ENCODE results near the gene FAM168A. TPM values are rescaled to one million over a fixed set of nuclear protein-coding genes. Genes with fewer than 3 reads are reported as not detected.

The FAM168A gene
- total RNA-seq, 1 donor from 2014 or later = 21.2 TPM

DNA sequence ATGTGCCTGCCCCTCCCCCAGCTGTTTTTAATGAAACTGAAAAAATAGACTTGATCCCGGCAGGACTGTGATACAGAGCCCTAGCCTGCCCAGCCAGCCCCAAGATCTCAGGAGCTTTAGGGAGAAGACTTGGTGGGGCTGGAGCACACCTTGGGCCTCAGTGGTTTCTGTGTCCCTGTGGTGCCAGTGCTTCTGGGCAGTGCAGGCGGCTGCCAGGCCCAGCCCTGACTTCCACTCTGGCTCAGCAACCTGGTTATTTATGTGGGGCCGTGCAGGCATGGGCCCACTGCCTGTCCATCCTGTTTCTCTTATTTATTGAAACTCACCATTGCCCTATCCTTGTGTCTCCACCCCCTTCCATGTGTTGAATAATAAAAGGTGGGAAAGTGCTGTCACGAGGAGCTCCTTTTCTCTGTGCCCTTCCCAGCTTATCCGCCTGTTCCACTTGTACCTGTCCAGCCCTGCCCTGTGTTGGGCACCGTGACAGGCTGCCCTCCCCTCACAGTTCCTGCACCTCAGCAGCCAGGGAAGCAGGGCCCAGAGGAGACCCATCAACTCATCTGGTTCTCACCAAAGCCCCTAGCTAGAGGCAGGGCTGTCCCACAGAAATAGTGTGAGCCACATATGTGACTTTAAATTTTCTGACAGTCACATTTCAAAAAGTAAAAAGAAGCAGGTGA, 201.5 kb downstream of the FAM168A start:
- Mint-ChIP-seq H3K27ac (ENCODE audit: unreplicated experiment) (no peak overlapping the region), H3K4me3 (ENCODE audit: unreplicated experiment) (no peak overlapping the region), H3K27me3 (ENCODE audit: unreplicated experiment) (peaks cover 14% of the 10 kb centered on the region), H3K4me1 (ENCODE audit: unreplicated experiment) (peaks cover 9% of the 10 kb centered on the region), H3K9me3 (ENCODE audit: unreplicated experiment) (no peaks in the 10 kb centered on the region), H3K36me3 (ENCODE audit: low read depth, unreplicated experiment) (peaks cover 7% of the 10 kb centered on the region)
- DNase-seq (ENCODE audit: low spot score) = no peak
- TF ChIP-seq, protein P1, sequence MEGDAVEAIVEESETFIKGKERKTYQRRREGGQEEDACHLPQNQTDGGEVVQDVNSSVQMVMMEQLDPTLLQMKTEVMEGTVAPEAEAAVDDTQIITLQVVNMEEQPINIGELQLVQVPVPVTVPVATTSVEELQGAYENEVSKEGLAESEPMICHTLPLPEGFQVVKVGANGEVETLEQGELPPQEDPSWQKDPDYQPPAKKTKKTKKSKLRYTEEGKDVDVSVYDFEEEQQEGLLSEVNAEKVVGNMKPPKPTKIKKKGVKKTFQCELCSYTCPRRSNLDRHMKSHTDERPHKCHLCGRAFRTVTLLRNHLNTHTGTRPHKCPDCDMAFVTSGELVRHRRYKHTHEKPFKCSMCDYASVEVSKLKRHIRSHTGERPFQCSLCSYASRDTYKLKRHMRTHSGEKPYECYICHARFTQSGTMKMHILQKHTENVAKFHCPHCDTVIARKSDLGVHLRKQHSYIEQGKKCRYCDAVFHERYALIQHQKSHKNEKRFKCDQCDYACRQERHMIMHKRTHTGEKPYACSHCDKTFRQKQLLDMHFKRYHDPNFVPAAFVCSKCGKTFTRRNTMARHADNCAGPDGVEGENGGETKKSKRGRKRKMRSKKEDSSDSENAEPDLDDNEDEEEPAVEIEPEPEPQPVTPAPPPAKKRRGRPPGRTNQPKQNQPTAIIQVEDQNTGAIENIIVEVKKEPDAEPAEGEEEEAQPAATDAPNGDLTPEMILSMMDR (IDR thresholded peaks at IDR 0.05; ENCODE audit: unreplicated experiment) = no peak

DNA sequence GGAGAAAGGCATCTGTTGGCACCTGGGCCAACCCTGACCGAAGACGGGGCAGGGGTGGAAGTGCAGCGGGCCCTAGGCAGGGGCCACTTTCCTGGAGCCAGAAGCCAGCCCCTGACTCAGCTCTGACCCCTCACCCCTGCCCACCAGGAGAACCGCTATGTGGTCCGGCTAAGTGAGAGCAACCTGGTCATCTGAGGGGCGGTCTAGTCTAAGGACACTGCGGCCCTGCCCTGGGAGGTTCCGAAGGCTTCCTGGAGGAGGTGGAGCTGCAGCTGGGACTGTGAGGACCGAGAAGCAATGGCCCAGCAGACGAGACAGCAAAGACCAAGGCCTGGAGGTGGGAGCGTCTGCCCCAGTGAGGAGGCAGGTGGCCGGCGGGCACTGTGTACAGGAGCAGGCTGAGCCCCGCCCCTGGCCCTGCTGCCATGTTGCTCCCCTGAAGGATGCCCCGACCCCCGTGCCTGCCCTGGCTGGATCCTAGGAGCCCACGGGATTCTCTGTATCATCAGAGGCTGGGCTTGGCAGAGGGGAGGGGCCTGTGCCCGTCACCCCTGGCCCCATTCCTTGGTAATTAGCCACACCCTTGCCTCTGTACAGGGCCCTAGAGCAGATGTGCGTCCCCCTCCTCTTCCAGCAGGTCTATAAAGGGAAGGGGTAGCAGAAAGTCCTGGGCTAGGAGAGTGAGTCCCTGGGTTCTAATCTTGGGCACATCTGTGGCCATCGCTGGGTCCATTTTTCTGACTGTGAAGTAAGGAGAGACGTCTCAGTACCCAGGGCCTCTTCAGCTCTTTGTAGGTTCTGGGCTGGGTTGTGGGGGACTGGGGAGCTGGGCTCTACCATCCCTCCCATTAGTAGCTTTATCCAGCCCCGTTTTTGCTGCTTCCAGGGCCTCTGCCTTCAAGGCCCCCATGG, 202.4 kb downstream of the FAM168A start:
- no peak overlapping the region for H3K4me3 Mint-ChIP-seq (ENCODE audit: unreplicated experiment)
- DNase-seq (ENCODE audit: low spot score) = no peak
- no peak overlapping the region for H3K27ac Mint-ChIP-seq (ENCODE audit: unreplicated experiment)
- H3K27me3 Mint-ChIP-seq (ENCODE audit: unreplicated experiment) = peaks cover 14% of the 10 kb centered on the region
- TF ChIP-seq, protein P1 (IDR thresholded peaks at IDR 0.05; ENCODE audit: unreplicated experiment) = no peak
- H3K36me3 Mint-ChIP-seq (ENCODE audit: low read depth, unreplicated experiment) = peaks cover 7% of the 10 kb centered on the region
- H3K9me3 Mint-ChIP-seq (ENCODE audit: unreplicated experiment) = no peaks in the 10 kb centered on the region
- peaks cover 9% of the 10 kb centered on the region for H3K4me1 Mint-ChIP-seq (ENCODE audit: unreplicated experiment)

DNA sequence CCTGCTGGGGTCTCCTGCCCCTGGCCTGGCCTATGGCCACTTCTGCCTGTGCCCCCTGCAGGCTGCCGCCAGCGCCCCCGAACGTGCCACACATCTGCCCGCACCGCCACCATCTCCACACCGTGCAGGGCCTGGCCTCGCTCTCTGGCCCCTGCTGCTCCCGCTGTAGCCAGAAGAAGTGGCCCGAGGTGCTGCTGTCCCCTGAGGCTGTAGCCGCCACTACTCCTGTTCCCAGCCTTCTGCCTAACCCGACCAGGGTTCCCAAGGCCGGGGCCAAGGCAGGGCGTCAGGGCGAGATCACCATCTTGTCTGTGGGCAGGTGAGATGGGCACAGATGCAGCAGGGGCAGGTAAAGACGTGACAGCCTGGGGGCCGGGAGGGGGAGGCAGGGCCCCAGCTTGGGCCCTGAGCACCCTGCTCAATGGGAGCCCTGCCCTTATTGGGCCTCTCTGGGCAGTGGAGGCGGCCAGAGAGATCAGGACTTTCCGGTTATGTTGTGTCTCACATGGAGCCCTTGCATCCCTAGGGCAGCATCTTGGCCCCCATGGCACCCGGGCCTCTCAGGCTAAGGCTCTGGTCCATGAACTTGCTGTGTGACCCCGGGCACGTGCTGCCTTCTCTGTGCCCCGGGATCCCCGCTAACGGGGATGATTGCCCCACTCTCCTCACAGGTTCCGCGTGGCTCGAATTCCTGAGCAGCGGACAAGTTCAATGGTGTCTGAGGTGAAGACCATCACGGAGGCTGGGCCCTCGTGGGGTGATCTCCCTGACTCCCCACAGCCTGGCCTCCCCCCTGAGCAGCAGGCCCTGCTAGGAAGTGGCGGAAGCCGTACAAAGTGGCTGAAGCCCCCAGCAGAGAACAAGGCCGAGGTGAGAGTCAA, 203.3 kb downstream of the FAM168A start:
- peaks cover 21% of the 10 kb centered on the region for H3K27me3 Mint-ChIP-seq (ENCODE audit: unreplicated experiment)
- TF ChIP-seq, protein P1 (IDR thresholded peaks at IDR 0.05; ENCODE audit: unreplicated experiment) = no peak
- DNase-seq (ENCODE audit: low spot score) = no peak
- no peaks in the 10 kb centered on the region for H3K9me3 Mint-ChIP-seq (ENCODE audit: unreplicated experiment)
- H3K4me1 Mint-ChIP-seq (ENCODE audit: unreplicated experiment) = peaks cover 13% of the 10 kb centered on the region
- H3K27ac Mint-ChIP-seq (ENCODE audit: unreplicated experiment) = no peak overlapping the region
- peaks cover 7% of the 10 kb centered on the region for H3K36me3 Mint-ChIP-seq (ENCODE audit: low read depth, unreplicated experiment)
- H3K4me3 Mint-ChIP-seq (ENCODE audit: unreplicated experiment) = no peak overlapping the region

DNA sequence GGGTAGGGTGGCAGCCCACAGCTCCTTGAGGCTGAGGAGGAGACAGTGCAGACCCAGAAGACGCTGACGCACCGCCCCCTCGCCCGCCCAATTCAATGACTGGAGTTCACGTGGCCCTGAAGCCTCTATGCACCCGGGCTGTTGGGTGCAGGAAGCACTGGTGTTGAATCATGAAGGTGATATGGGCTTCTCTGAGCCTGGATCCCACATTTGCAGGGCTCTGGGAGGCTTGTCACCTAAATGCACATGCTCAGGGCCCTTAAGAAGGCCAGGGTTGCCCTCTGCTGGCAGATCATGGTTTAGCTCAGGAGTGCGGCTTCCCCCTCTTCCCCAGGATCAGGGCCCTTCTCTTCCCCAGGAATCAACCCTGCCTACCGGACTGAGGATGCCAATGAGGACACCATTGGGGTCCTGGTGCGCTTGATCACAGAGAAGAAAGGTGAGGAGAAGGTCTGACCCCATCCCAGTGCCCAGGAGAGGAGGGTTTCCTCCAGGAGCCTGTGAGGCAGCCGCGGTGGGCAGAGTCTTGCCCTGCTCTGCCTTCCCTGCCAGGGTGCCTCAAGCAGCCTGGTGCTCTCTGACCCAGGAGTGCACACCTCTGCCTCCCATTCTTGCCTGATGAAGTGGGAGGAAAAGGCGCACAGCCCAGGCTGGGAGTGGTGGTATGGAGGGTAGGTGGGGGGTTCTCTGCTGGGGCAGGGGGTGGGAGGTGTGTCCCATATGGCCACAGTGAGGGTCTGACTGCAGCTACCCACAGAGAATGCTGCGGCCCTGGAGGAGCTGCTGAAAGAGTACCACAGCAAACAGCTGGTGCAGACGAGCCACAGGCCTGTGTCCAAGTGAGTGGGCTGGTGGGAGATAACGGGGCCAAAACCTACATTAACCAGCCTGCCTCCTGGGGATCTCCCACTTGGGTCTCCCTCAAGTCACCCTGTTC, 204.2 kb downstream of the FAM168A start:
- TF ChIP-seq, protein P1 (IDR thresholded peaks at IDR 0.05; ENCODE audit: unreplicated experiment) = peak; percentile 57
- Mint-ChIP-seq H3K27ac (ENCODE audit: unreplicated experiment) (peak overlapping the region; percentile 82), H3K4me3 (ENCODE audit: unreplicated experiment) (no peak overlapping the region), H3K27me3 (ENCODE audit: unreplicated experiment) (peaks cover 20% of the 10 kb centered on the region), H3K9me3 (ENCODE audit: unreplicated experiment) (no peaks in the 10 kb centered on the region), H3K36me3 (ENCODE audit: low read depth, unreplicated experiment) (peaks cover 7% of the 10 kb centered on the region), H3K4me1 (ENCODE audit: unreplicated experiment) (peaks cover 15% of the 10 kb centered on the region)
- peak; percentile 81 for DNase-seq (ENCODE audit: low spot score)

All from endothelial cell (in vitro differentiated cells).